Body of pancreas (tissue), 4 donors: Measurements from ENCODE around the gene TMEM235. TPM values are rescaled to one million over a fixed set of nuclear protein-coding genes. Genes with fewer than 3 reads are reported as not detected.

Experiments used
- ATAC-seq: fragments of 150-250 bp; one replicate; pipeline ENCODE4 v1.9.1; 2016
- DNase-seq, 4 donors: peaks; one replicate each; pipeline ENCODE4 v3.0.0-alpha.2; 2019
- H3K27ac ChIP-seq, 4 donors: fragments of 200-600 bp; sonication (generic); 1 replicate in 3 of 4; 2 replicates in 1 of 4; pipeline versions ENCODE4 v1.5.1 to v1.6.1; 2016 to 2019; ENCODE audit warnings: mild to moderate bottlenecking in 1 of 4, mixed read lengths in 1 of 4, moderate library complexity in 1 of 4
- H3K27me3 ChIP-seq, 2 donors: fragments of 200-600 bp; sonication (generic); one replicate each; pipeline ENCODE4 v1.6.0; 2016; ENCODE audit warnings: mild to moderate bottlenecking in 1 of 2
- H3K36me3 ChIP-seq, 2 donors: fragments of 200-600 bp; sonication (generic); replicated peaks in 1 of 2; 2 replicates each; pipeline ENCODE4 v1.5.1; 2016; ENCODE audit warnings: low read depth in 2 of 2; ENCODE audit not compliant: insufficient read depth in 1 of 2
- H3K4me1 ChIP-seq: fragments of 200-600 bp; sonication (generic); one replicate; pipeline ENCODE4 v1.6.0; 2016
- H3K4me3 ChIP-seq, 2 donors: fragments of 200-600 bp; sonication (generic); 1 replicate in 1 of 2; 2 replicates in 1 of 2; pipeline ENCODE4 v1.5.1; 2016 to 2019
- H3K9me3 ChIP-seq, 3 donors: fragments of 200-600 bp; sonication (generic); 1 replicate in 2 of 3; 2 replicates in 1 of 3; pipeline ENCODE4 v1.5.1; 2016
- CTCF ChIP-seq, 7 experiments: fragments of 450-650 bp in 4 of 7; fragments of 200-600 bp in 3 of 7; sonication (generic) in 3 of 7; IDR thresholded peaks; one replicate each; pipeline ENCODE4 v1.5.1; 2016 to 2019; ENCODE audit warnings: antibody characterized with exemption in 7 of 7
- POLR2A ChIP-seq, 3 donors: fragments of 450-650 bp; IDR thresholded peaks; one replicate each; pipeline ENCODE4 v1.6.1; 2016; ENCODE audit warnings: antibody characterized with exemption in 3 of 3, mild to moderate bottlenecking in 2 of 3
- WGBS, 2 donors: methylation state at CpG; one replicate each; pipeline ENCODE4 v1.1.5; 2017; 5-methylcytosine and 5-hydroxymethylcytosine counted together
- intact Hi-C: fragments of 100-400 bp; cut with DNase I; formaldehyde crosslinking; loops from one replicate; pipeline ENCODE4 v1.15.1; 2023
- total RNA-seq, 2 donors: library from RNA; depleted of rRNA; stranded (reverse); fragments of >200 nt; gene quantifications; one replicate each; pipeline ENCODE4 v1.1.0, GENCODE V29; 2016

The TMEM235 gene
- total RNA-seq, 2 donors from 2014 or later, result not detected

GRCh38 chr17:78279360-78279990, 48.0 kb downstream of the TMEM235 start:
- intact Hi-C loops, result no loop called here
- no peaks in the 10 kb centered on the region for H3K27me3 ChIP-seq
- no peaks in the 10 kb centered on the region for H3K4me1 ChIP-seq
- DNase-seq (no peak), ATAC-seq (no peak)
- no peaks in the 10 kb centered on the region for H3K36me3 ChIP-seq
- no peak overlapping the region for H3K27ac ChIP-seq
- H3K9me3 ChIP-seq, result no peaks in the 10 kb centered on the region
- H3K4me3 ChIP-seq, result no peak overlapping the region
- 79 to 86% methylated on average over 4 to 5 of the region's 5 CpGs for WGBS, 2 donors
- TF ChIP-seq CTCF (IDR thresholded peaks at IDR 0.05) (no peak), POLR2A (IDR thresholded peaks at IDR 0.05) (no peak)

GRCh38 chr17:78281249-78281845, 49.9 kb downstream of the TMEM235 start:
- no peak for DNase-seq
- TF ChIP-seq POLR2A (IDR thresholded peaks at IDR 0.05), result no peak
- TF ChIP-seq CTCF (IDR thresholded peaks at IDR 0.05), result no peak
- no peaks in the 10 kb centered on the region for H3K27me3 ChIP-seq
- intact Hi-C loops, result no loop called here
- H3K36me3 ChIP-seq, result no peaks in the 10 kb centered on the region
- H3K4me3 ChIP-seq, result no peak overlapping the region
- H3K4me1 ChIP-seq, result no peaks in the 10 kb centered on the region
- H3K27ac ChIP-seq, result no peak overlapping the region
- no peak for ATAC-seq
- no peaks in the 10 kb centered on the region for H3K9me3 ChIP-seq
- 79 to 82% methylated on average over 7 to 15 of the region's 17 CpGs for WGBS, 2 donors

DNA sequence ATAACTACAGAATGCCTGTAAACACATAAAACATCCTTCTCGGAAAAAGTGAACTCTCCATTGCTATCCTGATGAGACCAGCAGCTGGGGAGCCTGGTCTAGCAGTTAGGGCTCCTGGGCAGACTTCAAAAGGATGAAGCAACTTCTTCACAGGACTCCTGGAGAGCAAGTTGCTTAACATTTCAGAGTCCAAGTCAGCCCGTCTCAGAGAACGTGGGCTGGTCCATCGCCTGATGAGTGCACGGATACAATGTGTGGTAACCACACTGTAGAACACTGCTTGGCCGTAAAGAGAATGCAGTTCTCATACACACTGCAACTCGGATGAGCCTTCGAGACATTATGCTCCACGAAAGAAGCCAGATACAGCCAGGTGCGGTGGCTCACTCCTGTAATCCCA, 52.7 kb downstream of the TMEM235 start:
- Histone ChIP-seq H3K4me3 (no peak overlapping the region), H3K27me3 (no peaks in the 10 kb centered on the region), H3K4me1 (no peaks in the 10 kb centered on the region), H3K9me3 (no peaks in the 10 kb centered on the region), H3K36me3 (no peaks in the 10 kb centered on the region), H3K27ac (peak overlapping the region in 1 of 4 donors; percentile 18)
- intact Hi-C loops, result no loop called here
- no peak for TF ChIP-seq POLR2A (IDR thresholded peaks at IDR 0.05)
- TF ChIP-seq CTCF (IDR thresholded peaks at IDR 0.05), result no peak
- ATAC-seq (no peak), DNase-seq (peak in 1 of 4 donors; percentile 58)
- WGBS, 2 donors, result 64 to 77% methylated on average over 2 to 10 of the region's 10 CpGs

GRCh38 chr17:78289004-78289403, 57.6 kb downstream of the TMEM235 start:
- Histone ChIP-seq H3K4me3 (no peak overlapping the region), H3K9me3 (no peaks in the 10 kb centered on the region), H3K27ac (no peak overlapping the region), H3K4me1 (peaks cover 5% of the 10 kb centered on the region), H3K36me3 (no peaks in the 10 kb centered on the region), H3K27me3 (no peaks in the 10 kb centered on the region)
- WGBS, 2 donors, result 56 to 64% methylated on average over 4 to 6 of the region's 6 CpGs
- DNase-seq (no peak), ATAC-seq (no peak)
- no peak for TF ChIP-seq POLR2A (IDR thresholded peaks at IDR 0.05)
- TF ChIP-seq CTCF (IDR thresholded peaks at IDR 0.05), result no peak
- intact Hi-C loops, result no loop called here
